HEK293T (cell line): ENCODE data around the gene COL1A1.

Experiments used
- ARNT ChIP-seq: fragments of 450-650 bp; IDR thresholded peaks from 2 replicates; pipeline ENCODE4 v1.6.1; 2017; ENCODE audit warnings: mild to moderate bottlenecking
- BHLHE40 ChIP-seq: fragments of 450-650 bp; IDR thresholded peaks from 2 replicates; pipeline ENCODE4 v1.6.1; 2016; ENCODE audit warnings: mild to moderate bottlenecking, moderate library complexity, borderline replicate concordance
- ELF4 ChIP-seq: fragments of 450-650 bp; IDR thresholded peaks from 2 replicates; pipeline ENCODE4 v1.6.1; 2017; ENCODE audit warnings: antibody characterized with exemption
- FOXA1 ChIP-seq: fragments of 450-650 bp; IDR thresholded peaks from 2 replicates; pipeline ENCODE4 v1.6.1; 2016; ENCODE audit warnings: mild to moderate bottlenecking
- FOXK2 ChIP-seq: fragments of 450-650 bp; IDR thresholded peaks from 2 replicates; pipeline ENCODE4 v1.6.1; 2016; ENCODE audit warnings: mild to moderate bottlenecking
- HDGF ChIP-seq: fragments of 450-650 bp; IDR thresholded peaks from 2 replicates; pipeline ENCODE4 v1.6.1; 2017; ENCODE audit warnings: antibody characterized with exemption, borderline replicate concordance
- SP1 ChIP-seq: fragments of 450-650 bp; IDR thresholded peaks from 2 replicates; pipeline ENCODE4 v1.6.1; 2017
- SUZ12 ChIP-seq: fragments of 450-650 bp; IDR thresholded peaks from 2 replicates; pipeline ENCODE4 v1.6.1; 2016; ENCODE audit warnings: mild to moderate bottlenecking
- ZNF384 ChIP-seq: fragments of 450-650 bp; IDR thresholded peaks from 2 replicates; pipeline ENCODE4 v1.6.1; 2016
- TF ChIP-seq, protein P1 (sequence below): fragments of 450-650 bp; IDR thresholded peaks from 2 replicates; pipeline ENCODE4 v1.6.1; 2016

DNA sequence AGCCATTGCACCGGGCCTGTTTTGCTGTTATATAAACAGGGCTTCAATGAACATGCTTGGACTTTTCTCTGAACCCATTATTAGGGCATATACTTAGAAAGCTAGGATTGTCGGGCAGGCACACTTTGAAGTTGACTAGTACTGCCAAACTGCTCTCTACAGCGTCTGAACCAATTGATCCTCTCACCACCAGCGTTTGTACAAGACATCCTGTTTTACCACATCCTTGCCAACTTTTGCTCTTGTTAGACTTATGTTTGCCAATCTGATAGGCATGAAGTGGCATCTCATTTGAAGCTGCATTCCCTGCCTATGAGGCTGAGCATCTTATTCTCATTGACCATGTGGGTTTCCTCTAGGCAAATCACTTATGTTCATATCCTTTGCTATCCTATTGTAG is 43.5 kb downstream of the COL1A1 start:
- TF ChIP-seq SUZ12 (no peak), SP1 (no peak), BHLHE40 (no peak), ARNT (no peak), ZNF384 (no peak), ELF4 (no peak), HDGF (no peak), FOXK2 (no peak), FOXA1 (no peak)
- TF ChIP-seq, protein P1, sequence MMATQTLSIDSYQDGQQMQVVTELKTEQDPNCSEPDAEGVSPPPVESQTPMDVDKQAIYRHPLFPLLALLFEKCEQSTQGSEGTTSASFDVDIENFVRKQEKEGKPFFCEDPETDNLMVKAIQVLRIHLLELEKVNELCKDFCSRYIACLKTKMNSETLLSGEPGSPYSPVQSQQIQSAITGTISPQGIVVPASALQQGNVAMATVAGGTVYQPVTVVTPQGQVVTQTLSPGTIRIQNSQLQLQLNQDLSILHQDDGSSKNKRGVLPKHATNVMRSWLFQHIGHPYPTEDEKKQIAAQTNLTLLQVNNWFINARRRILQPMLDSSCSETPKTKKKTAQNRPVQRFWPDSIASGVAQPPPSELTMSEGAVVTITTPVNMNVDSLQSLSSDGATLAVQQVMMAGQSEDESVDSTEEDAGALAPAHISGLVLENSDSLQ, result no peak
